Uterus (tissue), 2 donors: ENCODE data around the gene AIPL1.

Experiments
- CTCF ChIP-seq, 4 experiments: fragments of 200-600 bp in 2 of 4; fragments of 450-650 bp in 2 of 4; sonication (generic) in 2 of 4; IDR thresholded peaks; one replicate each; pipeline ENCODE4 v1.5.1; 2016 to 2019; ENCODE audit warnings: antibody characterized with exemption in 4 of 4, mild to moderate bottlenecking in 2 of 4, moderate library complexity in 1 of 4
- POLR2A ChIP-seq, 2 donors: fragments of 450-650 bp; IDR thresholded peaks; one replicate each; pipeline ENCODE4 v1.6.1; 2016; ENCODE audit warnings: antibody characterized with exemption in 2 of 2, mild to moderate bottlenecking in 1 of 2, moderate library complexity in 1 of 2

- TF ChIP-seq CTCF (IDR thresholded peaks at IDR 0.05) (no peak), POLR2A (IDR thresholded peaks at IDR 0.05) (no peak)
These were observed 41.5 kb downstream of the AIPL1 start for GRCh38 chr17:6393351-6393952.
